ENCODE results near the gene MAN1A1.

Gene MAN1A1

GRCh38 chr6:119330520-119331113 is 18.9 kb downstream of the MAN1A1 start:
- H3K9me3 ChIP-seq (ENCODE audit: control insufficient read depth, insufficient read depth, low read depth, low read length): no peaks in the 10 kb centered on the region
- peaks cover 0 to 31% of the 10 kb centered on the region in 2 experiments; a peak in 1 of 3 replicates for H3K36me3 ChIP-seq (ENCODE audit: control insufficient read depth in 2 of 2, insufficient read depth in 1 of 2, low read length in 2 of 2)
- no peaks in the 10 kb centered on the region for H3K4me1 ChIP-seq (ENCODE audit: control insufficient read depth, insufficient read depth, low read length)
- ChIA-PET POLR2A (no interaction called here), CTCF (no interaction called here)
- TF ChIP-seq ZNF830 (tag by site-specific recombination; IDR thresholded peaks at IDR 0.05; ENCODE audit: low read depth) (no peak), SP7 (tag by site-specific recombination; IDR thresholded peaks at IDR 0.05) (no peak), ZNF776 (tag by site-specific recombination; IDR thresholded peaks at IDR 0.05; ENCODE audit: borderline replicate concordance) (no peak), ZNF48 (tag by site-specific recombination; IDR thresholded peaks at IDR 0.05) (no peak), TRIM28 (IDR thresholded peaks at IDR 0.05; ENCODE audit: borderline replicate concordance, low read length) (no peak), ZNF501 (tag by site-specific recombination; IDR thresholded peaks at IDR 0.05) (no peak), ZNF600 (tag by site-specific recombination; IDR thresholded peaks at IDR 0.05) (no peak), ZNF433 (tag by site-specific recombination; IDR thresholded peaks at IDR 0.05; ENCODE audit: low read depth) (no peak), ZNF324 (tag by site-specific recombination; IDR thresholded peaks at IDR 0.05) (no peak), ZFP37 (tag by site-specific recombination; IDR thresholded peaks at IDR 0.05) (no peak)
- no peak overlapping the region for H3K4me3 ChIP-seq (ENCODE audit: low read depth, low read length)
- no peak overlapping the region for H3K27ac ChIP-seq (ENCODE audit: extremely low read depth, low read depth, low read length)

DNA sequence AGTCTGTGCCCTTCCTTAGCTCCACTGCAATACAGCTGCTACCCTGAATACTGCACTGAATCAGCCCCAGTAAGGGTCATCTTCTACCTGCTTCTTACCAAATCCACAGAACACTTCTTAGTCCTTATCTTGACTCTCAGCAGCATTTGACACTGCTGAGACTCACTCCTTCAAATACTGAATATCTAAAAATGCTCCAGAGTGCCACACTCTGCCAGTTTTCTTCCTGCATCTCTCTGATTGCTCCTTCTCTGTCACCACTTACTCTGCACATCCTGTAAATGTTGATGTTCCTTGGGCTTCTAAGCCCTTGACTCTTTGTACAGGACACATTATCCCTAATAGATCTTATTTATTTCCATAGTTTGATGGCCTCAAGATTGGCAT is 19.8 kb downstream of the MAN1A1 start:
- POLR2A ChIA-PET: no interaction called here
- TF ChIP-seq ZFP69B (tag by site-specific recombination; IDR thresholded peaks at IDR 0.05): no peak
- no peak for TF ChIP-seq ZNF362 (tag by site-specific recombination; IDR thresholded peaks at IDR 0.05)
- TF ChIP-seq PRDM1 (tag by site-specific recombination; IDR thresholded peaks at IDR 0.05): no peak
- no peak for TF ChIP-seq ZNF133 (tag by site-specific recombination; IDR thresholded peaks at IDR 0.05)
- TF ChIP-seq KLF7 (tag by site-specific recombination; IDR thresholded peaks at IDR 0.05; ENCODE audit: borderline replicate concordance): no peak
- TF ChIP-seq GLIS2 (tag by site-specific recombination; IDR thresholded peaks at IDR 0.05): no peak
- TF ChIP-seq ZNF394 (tag by site-specific recombination; IDR thresholded peaks at IDR 0.05; ENCODE audit: borderline replicate concordance): no peak
- TF ChIP-seq ZNF747 (tag by site-specific recombination; IDR thresholded peaks at IDR 0.05): no peak
- TF ChIP-seq, protein P1, sequence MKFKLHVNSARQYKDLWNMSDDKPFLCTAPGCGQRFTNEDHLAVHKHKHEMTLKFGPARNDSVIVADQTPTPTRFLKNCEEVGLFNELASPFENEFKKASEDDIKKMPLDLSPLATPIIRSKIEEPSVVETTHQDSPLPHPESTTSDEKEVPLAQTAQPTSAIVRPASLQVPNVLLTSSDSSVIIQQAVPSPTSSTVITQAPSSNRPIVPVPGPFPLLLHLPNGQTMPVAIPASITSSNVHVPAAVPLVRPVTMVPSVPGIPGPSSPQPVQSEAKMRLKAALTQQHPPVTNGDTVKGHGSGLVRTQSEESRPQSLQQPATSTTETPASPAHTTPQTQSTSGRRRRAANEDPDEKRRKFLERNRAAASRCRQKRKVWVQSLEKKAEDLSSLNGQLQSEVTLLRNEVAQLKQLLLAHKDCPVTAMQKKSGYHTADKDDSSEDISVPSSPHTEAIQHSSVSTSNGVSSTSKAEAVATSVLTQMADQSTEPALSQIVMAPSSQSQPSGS (tag by site-specific recombination; IDR thresholded peaks at IDR 0.05; ENCODE audit: low read depth): no peak
- TF ChIP-seq ZNF174 (tag by site-specific recombination; IDR thresholded peaks at IDR 0.05): no peak
- TF ChIP-seq TCF7L2 (IDR thresholded peaks at IDR 0.05; ENCODE audit: borderline replicate concordance, low read depth, low read length): no peak
- TF ChIP-seq ZNF513 (tag by site-specific recombination; IDR thresholded peaks at IDR 0.05): no peak
- TF ChIP-seq ZBTB10 (tag by site-specific recombination; IDR thresholded peaks at IDR 0.05): no peak
- no peak for TF ChIP-seq REST (tag by site-specific recombination; IDR thresholded peaks at IDR 0.05)
- no peak for TF ChIP-seq ZNF514 (tag by site-specific recombination; IDR thresholded peaks at IDR 0.05)

More for the DNA sequence above, 19.8 kb downstream of the MAN1A1 start:
- Histone ChIP-seq H3K9me3 (ENCODE audit: control insufficient read depth, insufficient read depth, low read depth, low read length) (no peaks in the 10 kb centered on the region), H3K4me3 (ENCODE audit: low read depth, low read length) (no peak overlapping the region), H3K27ac (ENCODE audit: extremely low read depth, low read depth, low read length) (no peak overlapping the region), H3K36me3 (ENCODE audit: control insufficient read depth in 2 of 2, insufficient read depth in 1 of 2, low read length in 2 of 2) (peaks cover 0 to 31% of the 10 kb centered on the region in 2 experiments; a peak in 1 of 3 replicates), H3K4me1 (ENCODE audit: control insufficient read depth, insufficient read depth, low read length) (no peaks in the 10 kb centered on the region)
- CTCF ChIA-PET: interaction anchor here (0.7 kb wide), 1 partner anchor 41 kb away, joined by 3 read pairs; no protein-coding TSS in a partner anchor

All from HEK293 (cell line).